Fibroblast of skin of left quadriceps (primary cell): ENCODE data around the gene NEK8.

Experiments
- DNase-seq, 2 experiments: peaks; one replicate each; pipeline ENCODE4 v3.0.0-alpha.2; 2013; ENCODE audit warnings: low read depth in 2 of 2

NEK8 gene

DNA sequence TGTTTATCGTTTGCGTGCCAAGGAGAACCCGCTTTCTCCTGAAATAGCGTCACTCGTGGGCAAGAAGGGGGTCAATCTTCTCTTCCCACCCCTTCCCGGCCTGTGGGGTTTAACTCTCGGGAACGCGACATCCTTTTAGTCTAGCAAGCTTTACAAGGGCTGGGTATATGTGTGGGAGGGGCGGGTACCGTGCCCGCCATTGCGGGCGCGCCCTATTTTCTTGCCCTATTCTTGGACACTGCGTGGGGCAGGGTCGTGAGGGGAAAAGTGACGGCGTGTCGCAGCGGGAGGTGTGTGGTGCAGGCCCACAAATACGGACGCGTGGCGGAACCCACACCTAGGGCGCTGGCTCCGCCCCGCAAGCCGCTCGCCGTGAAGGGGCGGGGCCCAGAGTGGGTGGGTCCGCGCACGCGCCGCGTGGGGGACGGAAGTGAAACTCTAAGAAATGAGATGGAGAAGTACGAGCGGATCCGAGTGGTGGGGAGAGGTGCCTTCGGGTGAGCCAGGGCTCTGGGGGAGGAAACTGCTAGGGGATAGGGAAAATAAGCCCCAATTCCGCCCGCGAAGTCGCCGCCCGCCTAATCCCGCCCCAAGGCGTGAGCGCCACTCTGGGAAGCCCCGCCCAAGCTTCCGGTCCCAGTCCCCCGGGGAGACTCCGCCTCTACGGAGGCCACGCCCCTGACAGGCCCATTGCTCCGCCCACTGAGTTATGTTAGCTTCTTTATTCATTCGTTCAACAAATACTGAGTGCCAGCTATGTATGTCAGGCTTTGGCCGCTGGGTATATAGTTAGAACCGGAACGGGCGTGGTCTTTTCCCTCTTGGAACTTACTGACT lies at the start of gene NEK8:
TSS of gene NEK8 (plus strand) at position 425 of the 837 bp plus-strand sequence. CDS start at position 451, 26 bp downstream.
- DNase-seq = peak; percentile 77

GRCh38 chr17:28682655-28683054 lies 45.9 kb upstream of the NEK8 start:
- DNase-seq = no peak

DNA sequence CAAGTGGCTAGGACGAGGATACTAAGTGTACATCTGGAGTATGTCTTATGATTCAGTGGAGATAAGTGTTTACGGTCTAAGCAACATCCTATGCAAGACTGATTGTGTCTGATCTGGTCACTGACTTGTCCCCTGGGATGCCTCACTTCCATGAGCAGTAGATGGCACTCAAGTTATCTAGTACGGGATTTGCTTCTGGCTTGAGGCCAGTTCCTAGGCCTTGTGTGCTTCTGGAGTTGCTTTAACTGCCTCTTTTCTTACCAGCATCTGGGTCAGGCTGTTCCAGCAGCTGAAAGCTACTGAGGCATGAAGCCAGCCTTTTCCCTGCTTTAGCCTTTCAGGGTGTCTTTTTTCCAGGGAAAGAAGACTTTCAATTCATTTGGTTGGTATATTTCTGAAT lies 43.6 kb upstream of the NEK8 start:
- DNase-seq = peak in 1 of 2 experiments; percentile 4

DNA sequence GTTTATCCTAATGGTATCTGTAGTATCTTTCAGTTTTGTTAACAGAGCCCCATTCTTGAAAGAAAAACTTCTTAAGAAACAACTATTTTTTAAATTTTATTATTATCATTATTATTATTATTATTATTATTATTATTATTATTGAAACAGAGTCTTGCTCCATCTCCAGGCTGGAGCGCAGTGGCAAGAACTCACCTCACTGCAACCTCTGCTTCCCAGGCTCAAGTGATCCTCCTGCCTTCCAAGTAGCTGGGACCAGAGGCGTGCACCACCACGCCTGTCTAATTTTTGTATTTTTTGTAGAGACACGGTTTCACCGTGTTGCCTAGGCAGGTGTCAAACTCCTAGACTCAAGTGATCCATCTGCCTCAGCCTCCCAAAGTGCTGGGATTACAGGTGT lies 43.2 kb upstream of the NEK8 start:
- DNase-seq = no peak

DNA sequence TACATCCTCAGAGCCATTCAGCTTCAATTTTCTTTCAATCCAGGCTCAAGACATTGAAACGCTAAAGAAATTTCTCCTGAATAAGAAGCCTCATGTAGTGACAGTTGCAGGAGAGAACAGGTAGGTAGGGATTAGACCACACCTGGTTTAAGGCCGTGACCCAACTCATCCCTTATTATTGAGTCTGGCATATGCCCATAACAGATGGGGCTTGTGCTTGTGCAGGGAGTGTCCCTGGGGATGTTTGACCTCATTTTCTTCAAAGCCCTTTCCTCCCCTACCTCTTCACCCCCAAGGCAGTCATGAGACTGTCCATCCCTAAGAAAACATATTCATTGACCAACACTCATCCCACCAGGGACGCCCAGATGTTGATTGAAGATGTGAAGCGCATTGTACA lies 42.3 kb upstream of the NEK8 start:
- DNase-seq = no peak

DNA sequence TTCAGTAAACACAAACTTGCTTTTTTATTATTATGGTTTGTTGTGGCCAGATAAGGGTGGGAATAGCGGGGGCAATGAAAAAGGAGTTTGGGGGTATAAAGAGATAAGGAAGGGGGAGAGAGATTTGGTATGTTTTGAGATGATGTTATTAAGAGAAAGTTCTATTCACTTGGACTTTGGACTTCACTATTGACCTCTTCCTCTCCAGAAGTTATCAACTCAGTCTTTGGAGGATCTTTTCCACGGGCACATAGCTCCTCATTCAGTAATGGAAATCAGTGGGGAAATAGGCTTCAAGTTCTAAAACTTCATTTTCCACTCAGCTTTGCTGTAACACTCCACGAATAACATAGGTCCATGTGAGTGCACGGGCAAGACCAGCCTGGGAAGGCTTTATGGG lies 40.1 kb upstream of the NEK8 start:
- no peak for DNase-seq

GRCh38 chr17:28689011-28689410 lies 39.6 kb upstream of the NEK8 start:
- no peak for DNase-seq

DNA sequence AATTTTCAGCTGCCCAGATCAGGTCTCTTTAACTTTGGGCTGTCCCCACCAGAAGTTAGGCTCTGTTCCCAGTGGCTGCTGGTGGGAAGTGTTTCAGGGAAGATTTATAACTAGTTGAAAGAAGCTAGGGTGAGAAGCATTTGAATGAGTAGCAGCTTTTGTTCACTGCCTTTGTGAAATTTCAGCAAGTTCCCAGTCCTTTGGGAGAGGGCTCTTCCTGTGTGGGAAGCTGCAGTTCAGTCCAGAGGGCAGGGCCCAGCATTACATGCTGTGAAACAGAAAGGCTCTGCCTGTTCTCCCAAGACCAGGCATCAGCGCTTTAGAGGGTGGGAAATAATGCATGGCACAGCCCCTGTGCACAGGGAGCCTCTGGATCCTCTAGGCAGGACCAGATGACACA lies 34.7 kb upstream of the NEK8 start:
- no peak for DNase-seq

- DNase-seq = no peak
Observed at GRCh38 chr17:28698253-28698941, 30.2 kb upstream of the NEK8 start.

DNA sequence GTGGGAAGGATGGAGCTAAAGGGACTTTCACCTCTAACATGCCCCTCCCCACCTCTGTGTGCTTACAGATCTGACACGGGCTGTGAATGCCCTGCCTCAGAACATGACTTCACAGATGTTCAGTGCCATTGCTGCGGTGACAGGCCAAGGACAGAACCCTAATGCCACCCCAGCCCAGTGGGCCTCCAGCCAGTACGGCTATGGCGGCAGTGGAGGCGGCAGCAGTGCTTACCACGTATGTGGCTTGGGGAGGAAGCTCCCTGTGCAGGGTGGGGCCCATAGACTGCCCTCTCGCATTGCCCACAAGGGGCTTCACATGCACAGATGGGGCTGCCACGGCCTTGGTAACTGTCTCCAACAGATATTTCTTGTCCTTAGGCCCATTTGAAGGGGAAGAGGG lies 28.3 kb upstream of the NEK8 start:
- no peak for DNase-seq

DNA sequence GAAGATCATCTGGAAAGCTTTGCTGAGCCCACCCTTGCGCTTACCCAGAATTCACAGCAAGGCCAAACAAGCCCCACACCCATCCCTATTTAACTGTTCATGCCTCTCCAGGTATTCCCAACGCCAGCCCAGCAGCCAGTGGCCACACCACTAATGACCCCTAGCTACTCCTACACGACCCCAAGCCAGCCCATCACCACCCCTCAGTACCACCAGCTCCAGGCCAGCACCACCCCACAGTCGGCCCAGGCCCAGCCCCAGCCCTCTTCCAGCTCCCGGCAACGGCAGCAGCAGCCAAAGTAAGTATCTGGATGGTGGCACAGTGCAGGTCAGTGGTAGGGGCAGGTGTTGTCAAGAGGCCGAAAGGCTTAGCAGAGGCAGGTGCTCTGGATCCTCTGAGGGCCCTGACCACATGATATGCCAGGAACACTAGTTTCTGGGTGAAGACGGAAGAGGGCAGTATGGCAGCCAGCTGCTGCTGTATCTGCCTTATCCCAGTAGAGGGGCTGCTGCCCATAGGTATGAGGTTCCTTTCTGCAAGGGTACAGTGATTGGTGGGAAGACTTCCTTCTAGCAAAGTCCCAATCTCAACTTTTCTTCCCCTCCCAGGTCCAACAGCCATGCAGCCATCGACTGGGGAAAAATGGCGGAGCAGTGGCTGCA lies 27.6 kb upstream of the NEK8 start:
- DNase-seq = no peak

GRCh38 chr17:28702026-28702751 lies 26.4 kb upstream of the NEK8 start:
- DNase-seq = no peak

- DNase-seq = no peak
Observed at GRCh38 chr17:28702752-28703150, 25.8 kb upstream of the NEK8 start.

GRCh38 chr17:28703552-28704218 lies 24.9 kb upstream of the NEK8 start:
- no peak for DNase-seq

- DNase-seq = no peak
Observed at GRCh38 chr17:28704219-28704858, 24.2 kb upstream of the NEK8 start.

- DNase-seq = no peak
Observed at GRCh38 chr17:28705074-28705659, 23.4 kb upstream of the NEK8 start.

GRCh38 chr17:28705728-28706334 lies 22.8 kb upstream of the NEK8 start:
- DNase-seq = no peak

DNA sequence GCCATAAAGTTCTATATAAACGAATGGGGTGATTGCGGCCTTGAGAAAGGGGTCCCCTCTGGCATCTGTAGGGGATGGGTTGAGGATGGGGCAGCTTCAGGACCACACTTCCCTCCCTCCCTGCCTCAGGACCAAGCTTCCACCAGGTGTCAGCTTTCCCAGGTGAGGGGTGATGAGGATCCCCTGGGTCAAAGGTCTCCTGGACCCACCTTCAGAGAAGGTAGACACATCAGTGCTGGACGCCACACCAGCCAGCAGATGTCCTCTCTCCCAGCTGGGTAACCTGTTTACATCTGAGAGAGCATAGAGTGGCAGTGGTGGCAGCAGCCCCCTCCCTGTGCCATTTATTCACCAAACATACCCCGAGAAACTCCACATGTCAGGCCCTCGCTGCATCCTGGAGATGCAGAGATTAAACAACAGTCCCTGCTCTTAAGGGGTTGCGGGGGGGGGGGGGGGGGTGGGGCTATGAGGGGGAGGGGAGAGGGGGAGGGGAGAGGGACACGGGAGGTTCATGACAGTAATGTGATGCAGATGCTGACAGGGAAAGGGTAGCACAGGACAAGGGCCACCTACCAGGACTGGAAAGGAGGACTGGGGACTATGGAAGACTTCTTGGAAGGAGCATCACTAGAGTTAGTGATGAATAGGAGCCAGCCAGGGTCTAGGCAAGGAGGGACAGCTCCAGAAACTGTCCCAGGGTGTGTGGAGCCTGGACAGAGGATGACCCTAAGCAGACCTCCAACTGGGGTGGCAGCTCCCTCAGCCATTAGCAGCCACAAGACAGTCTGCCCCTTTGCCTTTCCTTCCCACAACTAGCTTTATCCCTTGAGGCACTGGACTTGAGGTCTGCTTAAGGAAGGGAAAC lies 21.9 kb upstream of the NEK8 start:
- DNase-seq = no peak

DNA sequence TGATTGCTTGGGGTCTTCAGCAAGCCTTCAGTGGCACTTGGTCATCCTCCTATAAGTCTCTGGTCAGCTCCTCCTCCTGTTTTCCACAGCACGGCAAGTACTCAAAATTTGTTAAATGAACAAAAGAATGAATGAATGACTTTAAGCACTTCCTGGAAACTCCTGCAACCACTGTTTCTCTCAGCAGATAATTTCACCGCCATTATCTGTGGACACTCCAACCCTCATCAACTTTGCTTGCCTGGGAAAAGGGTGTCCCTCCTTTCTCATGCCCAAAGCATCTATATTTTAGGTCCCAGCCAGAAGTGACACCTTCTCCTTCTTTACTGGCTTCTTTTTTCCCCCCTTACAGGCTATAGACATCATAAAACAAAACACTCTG lies 21.3 kb upstream of the NEK8 start:
- DNase-seq = no peak
